Neutrophil (primary cell): ENCODE results near the gene FKBP4.
A peak's percentile ranks its signal among the peaks of the same experiment; 100 is the strongest.

Experiments used
- H3K27ac ChIP-seq: fragments of 200-600 bp; sonication (generic); 2 replicates; pipeline ENCODE4 v1.5.1; 2016; ENCODE audit warnings: mild to moderate bottlenecking, moderate library complexity
- H3K27me3 ChIP-seq: fragments of 200-600 bp; sonication (generic); 2 replicates; pipeline ENCODE4 v1.6.0; 2016; ENCODE audit warnings: mild to moderate bottlenecking
- H3K36me3 ChIP-seq: fragments of 200-600 bp; sonication (generic); 2 replicates; pipeline ENCODE4 v1.5.1; 2017
- H3K4me1 ChIP-seq, 2 experiments: fragments of 200-600 bp in 1 of 2; sonication (generic) in 1 of 2; 1 replicate in 1 of 2; 2 replicates in 1 of 2; pipeline versions ENCODE4 v1.5.1 to v1.6.1; 2013 to 2016; ENCODE audit warnings: low read depth in 1 of 2, low read length in 1 of 2, mild to moderate bottlenecking in 1 of 2, moderate library complexity in 1 of 2; ENCODE audit not compliant: control insufficient read depth in 1 of 2, insufficient read depth in 1 of 2
- H3K4me3 ChIP-seq, 2 experiments: fragments of 200-600 bp in 1 of 2; sonication (generic) in 1 of 2; 1 replicate in 1 of 2; 2 replicates in 1 of 2; pipeline ENCODE4 v1.5.1; 2013 to 2016; ENCODE audit warnings: low read depth in 1 of 2, low read length in 1 of 2, mild to moderate bottlenecking in 1 of 2, moderate library complexity in 1 of 2
- H3K9me3 ChIP-seq: fragments of 200-600 bp; sonication (generic); 2 replicates; pipeline ENCODE4 v1.5.1; 2016
- TF ChIP-seq, protein P1 (sequence below): fragments of 200-600 bp; sonication (generic); IDR thresholded peaks from 2 replicates; pipeline ENCODE4 v1.5.1; 2016; ENCODE audit warnings: antibody characterized with exemption

The FKBP4 gene

DNA sequence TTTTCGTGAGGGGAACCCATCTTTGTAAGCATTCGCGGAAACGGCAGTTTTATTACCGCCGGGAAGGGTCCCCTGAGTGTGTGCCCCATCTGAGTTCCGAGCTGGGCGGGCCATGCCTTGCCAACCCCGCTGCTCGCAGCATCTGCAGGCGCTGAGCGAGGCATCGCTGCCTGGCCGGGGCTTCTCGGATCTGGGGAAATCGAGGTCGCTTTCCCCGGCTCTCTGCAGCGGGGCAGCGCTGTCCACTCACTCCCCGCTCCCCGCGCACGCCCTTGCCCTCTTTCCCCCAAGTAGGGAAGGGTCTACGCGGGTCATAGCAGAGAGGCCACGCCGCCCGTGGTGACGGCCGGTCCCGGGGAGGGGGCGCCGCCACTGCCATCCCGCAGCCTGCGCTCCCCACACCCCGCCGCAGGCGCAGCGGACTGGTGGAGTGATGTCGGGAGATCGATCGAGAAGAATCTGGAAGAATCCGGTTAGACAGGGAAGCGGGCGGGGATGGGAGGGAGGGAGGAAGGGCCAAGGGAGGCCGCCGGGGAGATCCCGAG lies 507 bp upstream of the FKBP4 start:
- Histone ChIP-seq H3K36me3 (no peaks in the 10 kb centered on the region), H3K27ac (no peak overlapping the region), H3K4me1 (peaks cover 18 to 21% of the 10 kb centered on the region in 2 experiments), H3K9me3 (no peaks in the 10 kb centered on the region), H3K27me3 (peaks cover 33% of the 10 kb centered on the region), H3K4me3 (peak overlapping the region; percentile 76 to 81)
- TF ChIP-seq, protein P1, sequence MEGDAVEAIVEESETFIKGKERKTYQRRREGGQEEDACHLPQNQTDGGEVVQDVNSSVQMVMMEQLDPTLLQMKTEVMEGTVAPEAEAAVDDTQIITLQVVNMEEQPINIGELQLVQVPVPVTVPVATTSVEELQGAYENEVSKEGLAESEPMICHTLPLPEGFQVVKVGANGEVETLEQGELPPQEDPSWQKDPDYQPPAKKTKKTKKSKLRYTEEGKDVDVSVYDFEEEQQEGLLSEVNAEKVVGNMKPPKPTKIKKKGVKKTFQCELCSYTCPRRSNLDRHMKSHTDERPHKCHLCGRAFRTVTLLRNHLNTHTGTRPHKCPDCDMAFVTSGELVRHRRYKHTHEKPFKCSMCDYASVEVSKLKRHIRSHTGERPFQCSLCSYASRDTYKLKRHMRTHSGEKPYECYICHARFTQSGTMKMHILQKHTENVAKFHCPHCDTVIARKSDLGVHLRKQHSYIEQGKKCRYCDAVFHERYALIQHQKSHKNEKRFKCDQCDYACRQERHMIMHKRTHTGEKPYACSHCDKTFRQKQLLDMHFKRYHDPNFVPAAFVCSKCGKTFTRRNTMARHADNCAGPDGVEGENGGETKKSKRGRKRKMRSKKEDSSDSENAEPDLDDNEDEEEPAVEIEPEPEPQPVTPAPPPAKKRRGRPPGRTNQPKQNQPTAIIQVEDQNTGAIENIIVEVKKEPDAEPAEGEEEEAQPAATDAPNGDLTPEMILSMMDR: no peak

DNA sequence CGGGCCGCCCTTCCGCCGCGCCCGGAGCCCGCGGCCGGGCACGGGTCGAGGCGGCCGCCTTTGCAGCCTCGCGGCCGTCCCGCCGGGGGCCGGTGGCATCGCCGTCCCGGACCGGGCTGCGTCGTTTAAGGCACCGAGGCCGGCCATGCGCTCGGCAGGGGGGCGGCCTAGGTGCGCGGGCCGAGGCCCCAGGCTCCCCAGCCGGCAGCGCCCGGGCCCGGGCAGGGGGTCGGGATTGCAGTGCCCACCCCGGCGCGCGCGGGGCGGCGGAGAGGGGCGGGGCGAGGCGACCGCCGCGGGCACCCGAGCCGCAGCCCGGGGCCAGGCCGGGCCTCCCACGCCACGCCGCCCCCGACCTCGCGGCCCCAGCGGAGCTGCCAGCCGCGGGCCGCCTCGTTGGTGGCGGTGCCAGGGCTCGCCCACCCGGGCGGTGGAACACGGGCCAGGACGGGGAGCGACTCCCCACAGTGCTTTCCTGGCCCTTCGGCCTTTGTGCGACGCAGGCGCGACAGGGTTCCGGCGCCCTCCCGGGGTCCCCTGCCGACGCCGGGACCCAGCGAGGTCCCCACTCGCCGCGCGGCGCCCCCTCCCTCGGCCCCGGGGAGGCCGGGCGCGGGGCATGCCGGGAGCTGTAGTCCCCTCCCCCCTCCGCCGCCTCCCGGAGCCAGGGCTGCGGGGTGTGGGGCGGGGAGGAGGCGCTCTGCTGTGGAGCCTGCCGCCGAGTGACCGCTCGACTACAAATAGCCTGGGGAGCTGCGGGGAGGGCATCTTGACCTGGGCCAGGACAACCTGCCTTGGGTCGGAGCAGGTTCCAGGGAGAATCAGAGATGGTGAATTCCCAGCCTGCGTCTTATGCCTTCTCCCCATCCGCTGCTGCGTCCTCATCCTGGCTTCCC lies 769 bp downstream of the FKBP4 start:
- H3K9me3 ChIP-seq: no peaks in the 10 kb centered on the region
- TF ChIP-seq, protein P1: no peak
- peak overlapping the region; percentile 52 for H3K27ac ChIP-seq
- H3K36me3 ChIP-seq: no peaks in the 10 kb centered on the region
- peaks cover 18 to 21% of the 10 kb centered on the region in 2 experiments for H3K4me1 ChIP-seq
- H3K4me3 ChIP-seq: peak overlapping the region; percentile 81 to 94
- H3K27me3 ChIP-seq: peaks cover 33% of the 10 kb centered on the region

DNA sequence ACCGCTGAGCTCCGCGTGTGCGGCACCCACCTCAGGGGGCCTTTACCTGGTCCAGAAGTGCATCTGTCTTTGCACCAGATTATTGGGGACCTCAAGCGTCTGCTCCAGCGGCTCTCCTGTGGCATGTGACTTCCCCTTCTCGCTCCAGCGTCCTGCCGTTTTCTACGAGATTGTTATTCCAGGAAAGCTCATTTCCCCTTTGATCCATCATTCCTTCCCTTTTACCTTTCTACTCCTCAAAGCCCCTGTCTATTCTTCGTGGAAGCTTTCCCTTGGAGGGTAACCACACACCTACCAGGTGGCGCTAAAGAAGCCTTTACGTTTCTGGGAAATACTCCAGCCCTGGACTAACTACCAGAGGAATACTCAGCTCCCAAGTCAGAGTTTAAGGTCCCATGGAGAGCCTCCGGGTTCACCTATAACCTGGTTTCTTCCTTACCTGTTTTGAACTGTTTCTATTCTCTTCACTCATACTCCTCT lies 1.5 kb downstream of the FKBP4 start:
- Histone ChIP-seq H3K4me3 (peak overlapping the region; percentile 81 to 94), H3K27ac (peak overlapping the region; percentile 52), H3K9me3 (no peaks in the 10 kb centered on the region), H3K27me3 (peaks cover 33% of the 10 kb centered on the region), H3K4me1 (peaks cover 18 to 21% of the 10 kb centered on the region in 2 experiments), H3K36me3 (no peaks in the 10 kb centered on the region)
- TF ChIP-seq, protein P1: no peak

DNA sequence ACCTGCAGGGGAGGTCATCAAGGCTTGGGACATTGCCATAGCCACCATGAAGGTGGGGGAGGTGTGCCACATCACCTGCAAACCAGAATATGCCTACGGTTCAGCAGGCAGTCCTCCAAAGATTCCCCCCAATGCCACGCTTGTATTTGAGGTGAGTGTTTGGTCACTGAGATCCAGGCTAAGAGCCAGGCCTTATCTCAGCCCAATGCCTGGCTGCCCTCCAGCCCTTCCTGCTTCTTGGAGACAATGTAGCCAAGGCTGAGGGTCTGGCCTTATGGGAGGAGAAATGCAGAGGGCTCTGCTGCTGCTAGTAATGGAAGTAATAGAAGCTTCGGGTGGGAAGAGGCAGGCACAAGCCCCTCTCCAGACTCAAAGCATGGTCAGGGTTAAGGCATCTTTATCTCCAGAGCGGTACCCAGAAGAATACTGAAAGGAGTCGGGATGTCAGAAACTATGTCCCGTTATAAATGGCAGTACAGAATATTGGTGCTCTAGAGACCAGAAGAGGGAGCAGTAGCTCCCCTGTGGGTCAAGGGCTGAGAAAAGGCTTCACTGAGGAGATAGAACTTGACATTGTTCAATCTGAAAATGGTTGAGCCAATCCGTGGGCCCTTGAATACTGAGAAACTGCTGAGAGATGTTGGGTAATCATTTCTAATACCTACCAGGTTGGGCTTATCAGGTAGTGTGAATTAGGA lies 3.1 kb downstream of the FKBP4 start:
- no peak overlapping the region for H3K27ac ChIP-seq
- no peaks in the 10 kb centered on the region for H3K36me3 ChIP-seq
- H3K27me3 ChIP-seq: peaks cover 25% of the 10 kb centered on the region
- H3K9me3 ChIP-seq: no peaks in the 10 kb centered on the region
- peaks cover 18 to 21% of the 10 kb centered on the region in 2 experiments for H3K4me1 ChIP-seq
- TF ChIP-seq, protein P1: no peak
- H3K4me3 ChIP-seq: no peak overlapping the region

DNA sequence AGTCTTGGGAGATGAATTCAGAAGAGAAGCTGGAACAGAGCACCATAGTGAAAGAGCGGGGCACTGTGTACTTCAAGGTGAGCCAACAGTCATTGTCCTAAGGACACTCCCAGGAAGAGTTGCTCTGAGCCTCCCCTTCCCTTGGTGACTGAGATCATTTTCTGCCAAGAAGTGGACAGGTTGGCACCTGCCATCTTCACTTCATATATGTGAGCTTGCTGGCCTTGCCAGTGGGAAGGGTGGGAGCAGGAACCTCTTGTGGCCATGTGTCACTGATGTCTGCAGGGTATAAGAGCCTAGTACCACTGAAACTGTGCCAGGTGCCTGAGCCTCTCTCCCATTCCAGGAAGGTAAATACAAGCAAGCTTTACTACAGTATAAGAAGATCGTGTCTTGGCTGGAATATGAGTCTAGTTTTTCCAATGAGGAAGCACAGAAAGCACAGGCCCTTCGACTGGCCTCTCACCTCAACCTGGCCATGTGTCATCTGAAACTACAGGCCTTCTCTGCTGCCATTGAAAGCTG lies 5.3 kb downstream of the FKBP4 start:
- TF ChIP-seq, protein P1: no peak
- Histone ChIP-seq H3K27me3 (peaks cover 2% of the 10 kb centered on the region), H3K36me3 (no peaks in the 10 kb centered on the region), H3K9me3 (no peaks in the 10 kb centered on the region), H3K27ac (no peak overlapping the region), H3K4me1 (peaks cover 10 to 13% of the 10 kb centered on the region in 2 experiments), H3K4me3 (no peak overlapping the region)
